Neuronal stem cell (in vitro differentiated cells): Measurements from ENCODE around the gene GPR52.

Experiments
- DNase-seq: peaks from one replicate; pipeline ENCODE4 v3.0.0-alpha.2; 2013; ENCODE audit warnings: low spot score
- H2AFZ ChIP-seq: one replicate; pipeline ENCODE4 v1.6.1; 2013; ENCODE audit warnings: mild to moderate bottlenecking, low read length, inconsistent platforms
- H2AK5ac ChIP-seq: 2 replicates; pipeline ENCODE4 v1.6.1; 2013; ENCODE audit warnings: low read depth, mild to moderate bottlenecking, inconsistent platforms, low read length, moderate library complexity, mixed read lengths
- H2BK120ac ChIP-seq: 2 replicates; pipeline ENCODE4 v1.6.1; 2013; ENCODE audit warnings: low read depth, mild to moderate bottlenecking, inconsistent platforms, low read length, moderate library complexity, mixed read lengths
- H2BK12ac ChIP-seq: one replicate; pipeline ENCODE4 v1.6.1; 2013; ENCODE audit warnings: low read length, inconsistent platforms
- H2BK15ac ChIP-seq: 2 replicates; pipeline ENCODE4 v1.6.1; 2013; ENCODE audit warnings: mild to moderate bottlenecking, low read length, inconsistent platforms, mixed read lengths
- H2BK5ac ChIP-seq: one replicate; pipeline ENCODE4 v1.6.1; 2013; ENCODE audit warnings: inconsistent platforms, mild to moderate bottlenecking, low read length, moderate library complexity
- H3K14ac ChIP-seq: one replicate; pipeline ENCODE4 v1.6.1; 2013; ENCODE audit warnings: low read length, inconsistent platforms
- H3K18ac ChIP-seq: 2 replicates; pipeline ENCODE4 v1.6.1; 2013; ENCODE audit warnings: low read length, inconsistent platforms
- H3K23ac ChIP-seq: 2 replicates; pipeline ENCODE4 v1.6.1; 2013; ENCODE audit warnings: low read depth, mild to moderate bottlenecking, mixed read lengths, low read length, inconsistent platforms; ENCODE audit not compliant: poor library complexity
- H3K27ac ChIP-seq: replicated peaks from 3 replicates; pipeline ENCODE4 v1.5.1; 2013; ENCODE audit warnings: low read length, inconsistent platforms
- H3K27me3 ChIP-seq, 3 experiments: 2 replicates each; pipeline ENCODE4 v1.6.1; 2013; ENCODE audit warnings: low read length in 3 of 3, mild to moderate bottlenecking in 2 of 3, inconsistent platforms in 1 of 3, low read depth in 1 of 3, mixed read lengths in 1 of 3, moderate library complexity in 1 of 3; ENCODE audit not compliant: control insufficient read depth in 3 of 3, insufficient read depth in 3 of 3
- H3K36me3 ChIP-seq, 2 donors: replicated peaks in 1 of 2; 2 replicates each; pipeline ENCODE4 v1.6.1; 2013; ENCODE audit warnings: low read length in 2 of 2; ENCODE audit not compliant: control insufficient read depth in 2 of 2, insufficient read depth in 2 of 2
- H3K4ac ChIP-seq: 2 replicates; pipeline ENCODE4 v1.6.1; 2013; ENCODE audit warnings: inconsistent platforms, mild to moderate bottlenecking, low read length, moderate library complexity
- H3K4me1 ChIP-seq, 2 donors: 1 replicate in 1 of 2; 2 replicates in 1 of 2; pipeline ENCODE4 v1.6.1; 2013; ENCODE audit warnings: low read length in 2 of 2, low read depth in 1 of 2; ENCODE audit not compliant: control insufficient read depth in 2 of 2, insufficient read depth in 1 of 2
- H3K4me2 ChIP-seq: one replicate; pipeline ENCODE4 v1.6.1; 2013; ENCODE audit warnings: mild to moderate bottlenecking, low read length, inconsistent platforms; ENCODE audit not compliant: insufficient read depth, poor library complexity, severe bottlenecking
- H3K4me3 ChIP-seq, 2 donors: 2 replicates each; pipeline ENCODE4 v1.5.1; 2013; ENCODE audit warnings: low read length in 2 of 2, mild to moderate bottlenecking in 2 of 2, inconsistent platforms in 1 of 2, moderate library complexity in 1 of 2
- H3K79me1 ChIP-seq: one replicate; pipeline ENCODE4 v1.6.1; 2013; ENCODE audit warnings: low read depth, mild to moderate bottlenecking, inconsistent platforms, low read length, moderate library complexity
- H3K9ac ChIP-seq: one replicate; pipeline ENCODE4 v1.6.1; 2013; ENCODE audit warnings: mild to moderate bottlenecking, low read depth, low read length, inconsistent platforms; ENCODE audit not compliant: poor library complexity
- H3K9me3 ChIP-seq, 2 donors: replicated peaks in 1 of 2; 2 replicates each; pipeline versions ENCODE3 to v1.6.1; 2013; ENCODE audit warnings: low read length in 2 of 2, mild to moderate bottlenecking in 2 of 2, inconsistent platforms in 1 of 2, low read depth in 1 of 2, mixed read lengths in 1 of 2, moderate library complexity in 1 of 2; ENCODE audit not compliant: control insufficient read depth in 2 of 2, insufficient read depth in 1 of 2
- H4K8ac ChIP-seq: one replicate; pipeline ENCODE4 v1.6.1; 2013; ENCODE audit warnings: low read depth, mild to moderate bottlenecking, inconsistent platforms, low read length, moderate library complexity
- H4K91ac ChIP-seq: one replicate; pipeline ENCODE4 v1.6.1; 2013; ENCODE audit warnings: low read length, low read depth, mild to moderate bottlenecking, inconsistent platforms; ENCODE audit not compliant: poor library complexity
- WGBS, 2 donors: extraction: QIAGEN DNeasy Blood & Tissue Kit; methylation state at CpG; one replicate each; pipeline ENCODE4 v1.1.7; 2013; ENCODE audit warnings: missing lambda C conversion rate in 2 of 2, mixed read lengths in 1 of 2; ENCODE audit not compliant: insufficient read length in 2 of 2, insufficient replicate concordance in 1 of 2; ENCODE audit errors: extremely low coverage in 2 of 2; 5-methylcytosine and 5-hydroxymethylcytosine counted together

GPR52 gene

DNA sequence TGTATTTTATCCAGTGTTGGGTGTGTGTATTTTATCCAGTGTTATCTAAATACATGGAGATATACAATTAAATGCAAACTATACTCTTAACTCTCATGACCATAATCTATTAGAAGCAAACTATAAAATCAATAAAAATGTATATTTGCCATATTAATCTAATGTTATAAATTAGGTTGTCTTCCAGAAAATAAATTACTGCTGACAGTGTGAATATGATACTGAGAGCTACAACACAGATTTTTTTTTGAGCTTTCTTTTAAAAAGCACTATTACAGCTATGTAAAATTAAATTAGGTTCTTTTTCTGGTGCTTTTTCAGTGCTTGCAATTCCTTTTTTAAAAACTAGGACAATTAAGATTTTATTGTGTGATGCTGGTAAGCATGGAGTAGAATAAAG lies 19.0 kb upstream of the GPR52 start:
- Histone ChIP-seq H2AFZ (no peak overlapping the region), H4K91ac (no peak overlapping the region), H3K79me1 (no peaks in the 10 kb centered on the region), H3K4me1 (no peaks in the 10 kb centered on the region), H3K18ac (no peak overlapping the region), H2BK15ac (no peak overlapping the region), H3K27ac (no peak overlapping the region), H3K4ac (no peak overlapping the region), H2BK5ac (no peak overlapping the region), H2BK120ac (no peak overlapping the region), H3K9me3 (no peaks in the 10 kb centered on the region), H2BK12ac (no peak overlapping the region), H3K36me3 (no peaks in the 10 kb centered on the region), H3K14ac (no peak overlapping the region), H4K8ac (no peak overlapping the region), H3K27me3 (no peaks in the 10 kb centered on the region), H3K4me3 (no peak overlapping the region), H2AK5ac (no peak overlapping the region), H3K4me2 (no peak overlapping the region), H3K23ac (no peak overlapping the region), H3K9ac (no peak overlapping the region)
- DNase-seq: no peak

DNA sequence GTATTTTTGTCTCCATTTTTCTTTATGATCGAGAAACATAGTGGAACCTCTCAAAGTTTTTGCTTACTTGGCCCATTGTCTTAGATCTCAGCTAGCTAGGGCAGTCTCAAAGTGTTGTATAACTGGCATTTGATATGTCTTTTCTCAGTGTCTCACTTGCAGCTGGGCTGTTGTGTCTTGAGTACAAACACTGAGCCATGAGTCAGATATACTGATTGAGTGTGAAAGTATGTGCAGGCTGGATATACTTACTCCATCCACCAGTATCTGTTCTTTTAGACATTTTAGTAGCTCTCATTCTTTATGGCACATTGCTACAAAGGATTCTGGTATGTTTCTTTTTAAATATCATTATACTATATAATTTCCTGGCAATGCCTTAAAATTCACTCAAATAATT lies 14.3 kb upstream of the GPR52 start:
- no peaks in the 10 kb centered on the region for H3K36me3 ChIP-seq
- no peak overlapping the region for H2AFZ ChIP-seq
- H2BK15ac ChIP-seq: no peak overlapping the region
- DNase-seq: no peak
- H3K23ac ChIP-seq: no peak overlapping the region
- WGBS, 2 donors: no CpG with 5 or more reads among the region's 1 CpG
- no peaks in the 10 kb centered on the region for H3K9me3 ChIP-seq
- no peak overlapping the region for H3K9ac ChIP-seq
- H3K14ac ChIP-seq: no peak overlapping the region
- H3K18ac ChIP-seq: no peak overlapping the region
- H3K27ac ChIP-seq: no peak overlapping the region
- H4K8ac ChIP-seq: no peak overlapping the region
- no peak overlapping the region for H2BK5ac ChIP-seq
- no peak overlapping the region for H3K4ac ChIP-seq
- no peak overlapping the region for H3K4me2 ChIP-seq
- H2BK120ac ChIP-seq: no peak overlapping the region
- no peak overlapping the region for H3K4me3 ChIP-seq
- no peak overlapping the region for H2AK5ac ChIP-seq
- no peak overlapping the region for H4K91ac ChIP-seq
- H3K79me1 ChIP-seq: no peaks in the 10 kb centered on the region
- no peaks in the 10 kb centered on the region for H3K27me3 ChIP-seq
- no peak overlapping the region for H2BK12ac ChIP-seq
- H3K4me1 ChIP-seq: no peaks in the 10 kb centered on the region

DNA sequence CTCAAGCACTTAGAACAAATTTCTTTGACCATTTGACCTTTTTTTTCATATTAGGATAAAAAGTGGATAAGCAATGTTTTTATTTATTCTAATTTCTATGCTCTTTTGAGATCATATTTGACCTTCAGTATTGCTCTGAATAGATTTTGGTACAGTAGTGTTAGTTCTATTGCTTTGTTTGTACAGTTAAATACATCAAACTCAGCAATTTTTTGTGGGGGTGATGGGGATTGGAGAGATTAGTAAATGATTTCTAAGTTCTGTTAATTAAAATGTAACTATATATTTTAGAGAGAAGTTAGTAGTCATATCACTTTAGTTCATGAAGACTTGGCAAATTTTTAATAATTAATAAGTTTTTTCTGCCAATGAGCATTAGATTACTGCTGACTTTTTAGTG lies 2.4 kb upstream of the GPR52 start:
- no peak overlapping the region for H2BK12ac ChIP-seq
- H3K4me3 ChIP-seq: no peak overlapping the region
- H2AK5ac ChIP-seq: no peak overlapping the region
- H3K27ac ChIP-seq: no peak overlapping the region
- H2AFZ ChIP-seq: no peak overlapping the region
- H3K36me3 ChIP-seq: no peaks in the 10 kb centered on the region
- H4K8ac ChIP-seq: no peak overlapping the region
- no peaks in the 10 kb centered on the region for H3K9me3 ChIP-seq
- no peak overlapping the region for H3K4me2 ChIP-seq
- H3K18ac ChIP-seq: no peak overlapping the region
- H3K4me1 ChIP-seq: peaks cover 4 to 5% of the 10 kb centered on the region in 2 donors
- no peak overlapping the region for H3K9ac ChIP-seq
- H3K4ac ChIP-seq: no peak overlapping the region
- DNase-seq: no peak
- H3K27me3 ChIP-seq: no peaks in the 10 kb centered on the region
- no peak overlapping the region for H3K14ac ChIP-seq
- H3K23ac ChIP-seq: no peak overlapping the region
- H2BK5ac ChIP-seq: no peak overlapping the region
- no peak overlapping the region for H2BK120ac ChIP-seq
- no peaks in the 10 kb centered on the region for H3K79me1 ChIP-seq
- H2BK15ac ChIP-seq: no peak overlapping the region
- H4K91ac ChIP-seq: no peak overlapping the region

DNA sequence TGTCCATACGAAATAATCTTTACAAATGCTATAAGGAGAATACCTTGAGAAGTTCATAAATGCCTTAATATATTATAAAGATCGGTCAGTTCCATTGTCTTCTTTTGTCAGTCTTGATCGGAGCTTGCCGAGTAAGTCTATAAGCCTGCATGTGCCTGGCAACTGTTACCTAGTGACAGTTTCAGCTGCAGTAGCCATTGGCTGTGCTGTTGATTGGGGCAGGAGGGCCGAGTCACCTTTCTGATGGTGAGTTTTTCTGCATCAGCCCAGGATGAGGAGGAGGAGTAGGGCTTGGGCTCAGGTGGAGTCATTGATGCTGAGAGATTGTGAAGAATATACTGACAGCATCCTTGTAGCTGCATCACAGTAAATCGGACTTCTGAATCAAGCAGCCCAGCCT lies 1.9 kb upstream of the GPR52 start:
- no peak overlapping the region for H4K8ac ChIP-seq
- no peak overlapping the region for H3K4me3 ChIP-seq
- no peak overlapping the region for H4K91ac ChIP-seq
- no peak overlapping the region for H2BK5ac ChIP-seq
- peak overlapping the region; percentile 63 for H3K9ac ChIP-seq
- H2BK120ac ChIP-seq: no peak overlapping the region
- peaks cover 4 to 5% of the 10 kb centered on the region in 2 donors for H3K4me1 ChIP-seq
- no CpG with 5 or more reads among the region's 6 CpGs for WGBS, 2 donors
- H3K27me3 ChIP-seq: no peaks in the 10 kb centered on the region
- no peak overlapping the region for H2BK15ac ChIP-seq
- peak; percentile 1 for DNase-seq
- no peak overlapping the region for H3K27ac ChIP-seq
- no peak overlapping the region for H2BK12ac ChIP-seq
- H3K18ac ChIP-seq: no peak overlapping the region
- H3K9me3 ChIP-seq: no peaks in the 10 kb centered on the region
- H2AFZ ChIP-seq: no peak overlapping the region
- H3K4me2 ChIP-seq: no peak overlapping the region
- H3K14ac ChIP-seq: no peak overlapping the region
- no peak overlapping the region for H3K23ac ChIP-seq
- H3K4ac ChIP-seq: no peak overlapping the region
- H3K36me3 ChIP-seq: no peaks in the 10 kb centered on the region
- no peaks in the 10 kb centered on the region for H3K79me1 ChIP-seq
- no peak overlapping the region for H2AK5ac ChIP-seq
